GM21381 (cell line): ENCODE measurements around the gene ITFG2.
"Not testable (repeated sequence)": the region's sequence is repeated elsewhere in the genome, so short reads cannot be mapped to it uniquely, and the experiment has no call there.

ENCODE experiments used
- ATAC-seq: cut with Tn5 transposase; IDR thresholded peaks from one replicate; pipeline ENCODE4 v1.9.1; 2021; ENCODE audit warnings: mild to moderate bottlenecking, moderate library complexity; ENCODE audit not compliant: unreplicated experiment

Gene ITFG2

DNA sequence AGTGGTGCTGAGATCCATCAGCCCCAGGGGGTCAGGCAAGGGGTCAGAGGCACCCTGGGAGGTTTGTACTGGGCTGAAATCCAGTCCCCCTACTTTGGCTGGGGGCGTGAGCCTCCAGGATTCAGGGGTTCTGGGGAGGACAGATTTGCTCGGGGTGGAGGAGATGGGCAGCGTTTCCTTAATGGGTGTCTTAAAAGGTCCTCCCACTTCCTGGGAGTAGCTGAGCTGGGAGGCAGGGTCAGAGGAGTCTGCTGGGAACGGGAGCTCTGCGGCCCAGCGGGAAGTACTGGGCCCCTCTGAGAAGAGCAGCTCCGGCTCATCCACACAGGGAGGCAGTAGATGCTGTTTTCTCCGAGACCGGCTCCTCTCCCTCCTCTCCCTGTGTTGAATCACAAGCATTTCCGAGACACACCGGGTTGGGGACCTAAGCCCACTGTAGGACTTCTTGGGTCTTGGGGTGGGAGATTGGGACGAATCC is 46.5 kb downstream of the ITFG2 start:
- no peak for ATAC-seq

GRCh38 chr12:2860170-2860569 is 47.7 kb downstream of the ITFG2 start:
- ATAC-seq = no peak

GRCh38 chr12:2862876-2863275 is 50.4 kb downstream of the ITFG2 start:
- ATAC-seq = no peak

DNA sequence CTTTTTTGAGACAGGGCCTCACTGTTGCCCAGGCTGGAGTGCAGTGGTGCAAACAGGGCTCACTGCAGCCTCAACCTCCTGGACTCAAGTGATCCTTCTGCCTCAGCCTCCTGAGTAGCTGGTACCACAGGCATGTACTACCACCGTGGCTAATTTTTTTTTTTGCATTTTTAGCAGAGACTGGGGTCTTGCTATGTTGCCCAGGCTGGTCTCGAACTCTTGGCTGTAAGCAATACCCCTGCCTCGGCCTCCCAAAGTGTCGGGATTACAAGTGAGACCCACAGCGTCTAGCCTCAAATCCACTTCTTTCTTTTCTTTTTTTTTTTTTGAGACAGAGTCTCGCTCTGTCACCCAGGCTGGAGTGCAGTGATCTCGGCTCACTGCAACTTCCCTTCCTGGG is 50.9 kb downstream of the ITFG2 start:
- ATAC-seq = not testable (repeated sequence)

- ATAC-seq = no peak
Observed at GRCh38 chr12:2864198-2864597, 51.7 kb downstream of the ITFG2 start.

- ATAC-seq = not testable (repeated sequence)
Observed at GRCh38 chr12:2868986-2869632, 56.6 kb downstream of the ITFG2 start.
